Right renal pelvis (tissue), 4 donors: ENCODE measurements around the gene ZGRF1. TPM values are rescaled to one million over a fixed set of nuclear protein-coding genes. Genes with fewer than 3 reads are reported as not detected.
"Not testable (repeated sequence)": the region's sequence is repeated elsewhere in the genome, so short reads cannot be mapped to it uniquely, and the experiment has no call there.

Experiments used
- DNase-seq, 4 donors: peaks; one replicate each; pipeline ENCODE4 v3.0.0-alpha.2; 2013; ENCODE audit warnings: low read depth in 4 of 4, low spot score in 3 of 4, missing footprints in 1 of 4
- polyA plus RNA-seq, 4 donors: library from polyadenylated mRNA; unstranded; fragments of 120-200 nt; gene quantifications; one replicate each; pipeline ENCODE4 v1.2.1, GENCODE V29; 2013; ENCODE audit not compliant: insufficient read length in 4 of 4

ZGRF1 gene
- polyA plus RNA-seq, 4 donors: 11.6 to 14.8 (median 12.6) TPM

GRCh38 chr4:112559053-112559452 lies 77.7 kb downstream of the ZGRF1 start:
- no peak for DNase-seq

- no peak for DNase-seq
Observed at GRCh38 chr4:112557676-112558411, 78.9 kb downstream of the ZGRF1 start.

- DNase-seq: not testable (repeated sequence)
Observed at GRCh38 chr4:112554271-112554670, 82.4 kb downstream of the ZGRF1 start.

GRCh38 chr4:112552668-112553067 lies 84.0 kb downstream of the ZGRF1 start:
- no peak for DNase-seq

GRCh38 chr4:112550728-112551127 lies 86.0 kb downstream of the ZGRF1 start:
- DNase-seq: no peak

- DNase-seq: no peak
Observed at GRCh38 chr4:112546476-112546875, 90.2 kb downstream of the ZGRF1 start.

- DNase-seq: no peak
Observed at GRCh38 chr4:112545346-112545745, 91.4 kb downstream of the ZGRF1 start.

- no peak for DNase-seq
Observed at GRCh38 chr4:112540695-112541094, 96.0 kb downstream of the ZGRF1 start.

- DNase-seq: no peak
Observed at GRCh38 chr4:112536123-112536522, 100.6 kb downstream of the ZGRF1 start.

GRCh38 chr4:112532267-112532666 lies 104.4 kb downstream of the ZGRF1 start:
- DNase-seq: no peak

- DNase-seq: no peak
Observed at GRCh38 chr4:112531146-112531545, 105.6 kb downstream of the ZGRF1 start.

GRCh38 chr4:112526061-112526460 lies 110.6 kb downstream of the ZGRF1 start:
- DNase-seq: no peak

- DNase-seq: no peak
Observed at GRCh38 chr4:112523764-112524505, 112.8 kb downstream of the ZGRF1 start.

GRCh38 chr4:112523008-112523721 lies 113.5 kb downstream of the ZGRF1 start:
- no peak for DNase-seq

GRCh38 chr4:112522431-112522830 lies 114.3 kb downstream of the ZGRF1 start:
- not testable (repeated sequence) for DNase-seq

GRCh38 chr4:112521123-112522023 lies 115.3 kb downstream of the ZGRF1 start:
- no peak for DNase-seq

GRCh38 chr4:112520598-112521122 lies 116.0 kb downstream of the ZGRF1 start:
- no peak for DNase-seq

GRCh38 chr4:112519689-112520597 lies 116.8 kb downstream of the ZGRF1 start:
- no peak for DNase-seq

- DNase-seq: no peak
Observed at GRCh38 chr4:112518675-112519074, 118.0 kb downstream of the ZGRF1 start.
